Sigmoid colon (tissue), 7 donors: ENCODE measurements around the gene PDE4A. TPM values are rescaled to one million over a fixed set of nuclear protein-coding genes. Genes with fewer than 3 reads are reported as not detected.

Experiments used
- DNase-seq: peaks from one replicate; pipeline ENCODE4 v3.0.0-alpha.2; 2019
- H3K27ac ChIP-seq, 4 donors: fragments of 200-600 bp; sonication (generic); one replicate each; pipeline ENCODE4 v1.5.1; 2016 to 2019; ENCODE audit warnings: mild to moderate bottlenecking in 1 of 4
- H3K27me3 ChIP-seq, 3 donors: fragments of 200-600 bp; sonication (generic); one replicate each; pipeline ENCODE4 v1.5.1; 2019; ENCODE audit warnings: mild to moderate bottlenecking in 1 of 3
- H3K36me3 ChIP-seq, 4 donors: fragments of 200-600 bp; sonication (generic); one replicate each; pipeline ENCODE4 v1.5.1; 2016 to 2019
- H3K4me1 ChIP-seq, 4 donors: fragments of 200-600 bp; sonication (generic); one replicate each; pipeline ENCODE4 v1.5.1; 2017 to 2019
- H3K4me3 ChIP-seq, 4 donors: fragments of 200-600 bp; sonication (generic); one replicate each; pipeline ENCODE4 v1.5.1; 2017 to 2019; ENCODE audit warnings: mild to moderate bottlenecking in 2 of 4, moderate library complexity in 1 of 4
- H3K9me3 ChIP-seq, 4 donors: fragments of 200-600 bp in 3 of 4; sonication (generic) in 3 of 4; one replicate each; pipeline versions ENCODE4 v1.5.1 to v1.6.1; 2013 to 2019
- CTCF ChIP-seq, 4 experiments: fragments of 450-650 bp in 3 of 4; fragments of 200-600 bp in 1 of 4; IDR thresholded peaks; one replicate each; pipeline ENCODE4 v1.5.1; 2016 to 2019; ENCODE audit warnings: antibody characterized with exemption in 4 of 4, mild to moderate bottlenecking in 3 of 4, moderate library complexity in 2 of 4
- EP300 ChIP-seq, 4 donors: sonication (generic); formaldehyde crosslinking; IDR thresholded peaks; one replicate each; pipeline ENCODE4 v1.6.1; 2017; ENCODE audit warnings: antibody characterized with exemption in 4 of 4
- POLR2A ChIP-seq, 2 donors: fragments of 450-650 bp; IDR thresholded peaks; one replicate each; pipeline ENCODE4 v1.6.1; 2016; ENCODE audit warnings: antibody characterized with exemption in 2 of 2, mild to moderate bottlenecking in 2 of 2, moderate library complexity in 2 of 2
- POLR2AphosphoS5 ChIP-seq, 4 donors: sonication (generic); formaldehyde crosslinking; IDR thresholded peaks; one replicate each; pipeline ENCODE4 v1.6.1; 2017; ENCODE audit warnings: antibody characterized with exemption in 4 of 4
- WGBS, 2 donors: extraction: QIAGEN DNeasy Blood & Tissue Kit; methylation state at CpG; one replicate each; pipeline ENCODE4 v1.1.7; 2013; 5-methylcytosine and 5-hydroxymethylcytosine counted together
- intact Hi-C: fragments of 100-400 bp; cut with DNase I; formaldehyde crosslinking; loops from one replicate; pipeline ENCODE4 v1.15.1; 2023
- polyA plus RNA-seq, 3 donors: library from polyadenylated mRNA; stranded (reverse); fragments of 200-250 nt; gene quantifications; one replicate each; pipeline ENCODE4 v1.2.3, GENCODE V29; 2013
- total RNA-seq, 4 donors: library from RNA; depleted of rRNA; stranded (reverse); fragments of >200 nt; gene quantifications; one replicate each; pipeline ENCODE4 v1.1.0, GENCODE V29; 2016
- donor health status: healthy with polysubstance abuse.
- donor health status: Bipolar disorder and iron deficiency.
- donor health status: healthy.

Gene PDE4A
- total and polyA plus RNA-seq, 7 donors = 4.2 to 14.7 (median 7.6) TPM

GRCh38 chr19:10430505-10431253, 10.3 kb downstream of the PDE4A start:
- Histone ChIP-seq H3K27ac (peak overlapping the region; percentile 46 to 77 (median 64)), H3K4me3 (peak overlapping the region; percentile 48 to 71 (median 70)), H3K27me3 (no peaks in the 10 kb centered on the region), H3K4me1 (peaks cover 0 to 29% (median 26%) of the 10 kb centered on the region in 4 donors), H3K36me3 (no peaks in the 10 kb centered on the region), H3K9me3 (no peaks in the 10 kb centered on the region)
- WGBS, 2 donors = 1 to 4% methylated on average over 75 of the region's 75 CpGs
- TF ChIP-seq CTCF (IDR thresholded peaks at IDR 0.05) = no peak
- TF ChIP-seq POLR2AphosphoS5 (IDR thresholded peaks at IDR 0.05) = peak in 2 of 4 donors; percentile 31 to 35
- no peak for TF ChIP-seq EP300 (IDR thresholded peaks at IDR 0.05)
- TF ChIP-seq POLR2A (IDR thresholded peaks at IDR 0.05) = no peak
- DNase-seq = peak; percentile 80
- intact Hi-C loops = loop anchor here (5.0 kb wide), 1 partner anchor 47 kb away; no protein-coding TSS in a partner anchor

GRCh38 chr19:10431254-10431942, 11.1 kb downstream of the PDE4A start:
- peak; percentile 73 for DNase-seq
- Histone ChIP-seq H3K9me3 (no peaks in the 10 kb centered on the region), H3K4me1 (peaks cover 0 to 29% (median 26%) of the 10 kb centered on the region in 4 donors), H3K4me3 (peak overlapping the region; percentile 48 to 71 (median 70)), H3K27ac (peak overlapping the region; percentile 42 to 77 (median 64)), H3K27me3 (no peaks in the 10 kb centered on the region), H3K36me3 (no peaks in the 10 kb centered on the region)
- WGBS, 2 donors = 4 to 11% methylated on average over 25 of the region's 25 CpGs
- intact Hi-C loops = loop anchor here (5.0 kb wide), 1 partner anchor 46 kb away; no protein-coding TSS in a partner anchor
- no peak for TF ChIP-seq EP300 (IDR thresholded peaks at IDR 0.05)
- TF ChIP-seq POLR2AphosphoS5 (IDR thresholded peaks at IDR 0.05) = no peak
- TF ChIP-seq POLR2A (IDR thresholded peaks at IDR 0.05) = no peak
- no peak for TF ChIP-seq CTCF (IDR thresholded peaks at IDR 0.05)

- 2% methylated on average over 62 to 64 of the region's 64 CpGs for WGBS, 2 donors
- no peak for TF ChIP-seq POLR2A (IDR thresholded peaks at IDR 0.05)
- no peak for TF ChIP-seq EP300 (IDR thresholded peaks at IDR 0.05)
- peak in 3 of 4 donors; percentile 36 to 52 (median 50) for TF ChIP-seq POLR2AphosphoS5 (IDR thresholded peaks at IDR 0.05)
- H3K4me1 ChIP-seq = peaks cover 0 to 29% (median 26%) of the 10 kb centered on the region in 4 donors
Observed at GRCh38 chr19:10431943-10432735, 11.8 kb downstream of the PDE4A start.

GRCh38 chr19:10432736-10433130, 12.4 kb downstream of the PDE4A start:
- 78 to 91% methylated on average over 2 of the region's 2 CpGs for WGBS, 2 donors
- peaks cover 0 to 29% (median 26%) of the 10 kb centered on the region in 4 donors for H3K4me1 ChIP-seq
- H3K27me3 ChIP-seq = no peaks in the 10 kb centered on the region
- H3K4me3 ChIP-seq = peak overlapping the region; percentile 48 to 71 (median 70)
- H3K36me3 ChIP-seq = no peaks in the 10 kb centered on the region
- intact Hi-C loops = loop anchor here (5.0 kb wide), 1 partner anchor 45 kb away; no protein-coding TSS in a partner anchor
- TF ChIP-seq EP300 (IDR thresholded peaks at IDR 0.05) (no peak), CTCF (IDR thresholded peaks at IDR 0.05) (no peak), POLR2A (IDR thresholded peaks at IDR 0.05) (no peak), POLR2AphosphoS5 (IDR thresholded peaks at IDR 0.05) (no peak)
- H3K9me3 ChIP-seq = no peaks in the 10 kb centered on the region
- peak overlapping the region; percentile 42 to 77 (median 64) for H3K27ac ChIP-seq
- no peak for DNase-seq

More at GRCh38 chr19:10431943-10432735, 11.8 kb downstream of the PDE4A start:
- no peaks in the 10 kb centered on the region for H3K9me3 ChIP-seq
- peak overlapping the region; percentile 42 to 77 (median 64) for H3K27ac ChIP-seq
- peak; percentile 82 for DNase-seq
- intact Hi-C loops = loop anchor here (5.0 kb wide), 1 partner anchor 45 kb away; no protein-coding TSS in a partner anchor
- H3K27me3 ChIP-seq = no peaks in the 10 kb centered on the region
- no peaks in the 10 kb centered on the region for H3K36me3 ChIP-seq
- H3K4me3 ChIP-seq = peak overlapping the region; percentile 48 to 71 (median 70)
